WTC11 (cell line): Measurements from ENCODE around the gene CYP4A22. TPM values are rescaled to one million over a fixed set of nuclear protein-coding genes. Genes with fewer than 3 reads are reported as not detected.

ENCODE experiments used
- ATAC-seq: fragments of 200-7000 bp; cut with Tn5 transposase; 2 replicates; pipeline ENCODE4 v1.10.0; 2021; ENCODE audit warnings: mild to moderate bottlenecking, moderate library complexity
- CTCF ChIA-PET: fragments of 300-600 bp; sonication (Branson Sonifier 250); formaldehyde crosslinking; loops from one replicate; lab custom pipeline; 2021; ENCODE audit warnings: antibody characterized with exemption; lab: Charles Lee
- POLR2A ChIA-PET: fragments of 350-600 bp; sonication (Branson Sonifier 250); formaldehyde crosslinking; loops from one replicate; lab custom pipeline; 2021; ENCODE audit warnings: antibody characterized with exemption; lab: Charles Lee
- DNase-seq: peaks from one replicate; pipeline ENCODE4 v3.0.0; 2021; ENCODE audit warnings: low spot score
- H3K27ac Mint-ChIP-seq: 2 replicates; pipeline ENCODE4 v1.8.0; 2021; ENCODE audit warnings: mixed read lengths
- H3K27me3 Mint-ChIP-seq: 2 replicates; pipeline ENCODE4 v1.8.0; 2021; ENCODE audit warnings: low read depth, mild to moderate bottlenecking, moderate library complexity, mixed read lengths
- H3K36me3 Mint-ChIP-seq: 2 replicates; pipeline ENCODE4 v1.8.0; 2021; ENCODE audit warnings: mixed read lengths
- H3K4me1 Mint-ChIP-seq: 2 replicates; pipeline ENCODE4 v1.8.0; 2022; ENCODE audit warnings: mixed read lengths
- H3K4me3 Mint-ChIP-seq: 2 replicates; pipeline ENCODE4 v1.8.0; 2021; ENCODE audit warnings: mild to moderate bottlenecking, moderate library complexity, mixed read lengths
- H3K9me3 Mint-ChIP-seq: 2 replicates; pipeline ENCODE4 v1.8.0; 2021; ENCODE audit warnings: mixed read lengths
- ATF1 ChIP-seq: sonication (generic); formaldehyde crosslinking; IDR thresholded peaks from 2 replicates; pipeline ENCODE4 v1.8.1; 2023; ENCODE audit warnings: mild to moderate bottlenecking, moderate library complexity, missing genetic modification reagents
- CREB1 ChIP-seq: sonication (generic); formaldehyde crosslinking; IDR thresholded peaks from 2 replicates; pipeline ENCODE4 v1.8.0; 2023; ENCODE audit warnings: mild to moderate bottlenecking, missing genetic modification reagents
- ETV6 ChIP-seq: sonication (generic); formaldehyde crosslinking; IDR thresholded peaks from 2 replicates; pipeline ENCODE4 v1.8.1; 2022; ENCODE audit warnings: mild to moderate bottlenecking, missing genetic modification reagents
- FOXJ3 ChIP-seq: sonication (generic); formaldehyde crosslinking; IDR thresholded peaks from 2 replicates; pipeline ENCODE4 v1.9.0; 2021; ENCODE audit warnings: missing genetic modification reagents, mild to moderate bottlenecking, borderline replicate concordance
- FOXP1 ChIP-seq: sonication (generic); formaldehyde crosslinking; IDR thresholded peaks from 2 replicates; pipeline ENCODE4 v1.8.0; 2022; ENCODE audit warnings: missing genetic modification reagents, mild to moderate bottlenecking, moderate library complexity, borderline replicate concordance
- GABPB1 ChIP-seq: sonication (generic); formaldehyde crosslinking; IDR thresholded peaks from 2 replicates; pipeline ENCODE4 v1.8.1; 2023; ENCODE audit warnings: mild to moderate bottlenecking, missing genetic modification reagents
- GTF2I ChIP-seq: fragments of 250-450 bp; sonication (Bioruptor Pico); conservative IDR thresholded peaks from 2 replicates; pipeline ENCODE4 v1.4.0; 2021; ENCODE audit warnings: mild to moderate bottlenecking
- NFATC4 ChIP-seq: fragments of 250-450 bp; sonication (Bioruptor Pico); IDR thresholded peaks from 2 replicates; pipeline ENCODE4 v1.9.0; 2021; ENCODE audit warnings: mild to moderate bottlenecking
- NFYB ChIP-seq: sonication (generic); formaldehyde crosslinking; conservative IDR thresholded peaks from 2 replicates; pipeline ENCODE4 v1.8.0; 2022; ENCODE audit warnings: low read depth, missing genetic modification reagents
- OVOL2 ChIP-seq: fragments of 250-450 bp; sonication (Bioruptor Pico); IDR thresholded peaks from 2 replicates; pipeline ENCODE4 v1.9.0; 2021; ENCODE audit warnings: mild to moderate bottlenecking, borderline replicate concordance
- SMAD4 ChIP-seq: sonication (generic); formaldehyde crosslinking; IDR thresholded peaks from 2 replicates; pipeline ENCODE4 v1.8.0; 2022; ENCODE audit warnings: mild to moderate bottlenecking, missing genetic modification reagents
- ZNF219 ChIP-seq: sonication (generic); formaldehyde crosslinking; IDR thresholded peaks from 2 replicates; pipeline ENCODE4 v1.8.0; 2023; ENCODE audit warnings: missing genetic modification reagents, mild to moderate bottlenecking, borderline replicate concordance
- total RNA-seq: library from RNA; stranded (reverse); gene quantifications from 3 replicates; pipeline ENCODE4 v1.2.3, GENCODE V29; 2021
- TF ChIP-seq, protein P1 (sequence below): sonication (generic); formaldehyde crosslinking; IDR thresholded peaks from 2 replicates; pipeline ENCODE4 v1.8.1; 2022; ENCODE audit warnings: mild to moderate bottlenecking, missing genetic modification reagents, moderate library complexity, borderline replicate concordance
- TF ChIP-seq, protein P2 (sequence below): sonication (generic); formaldehyde crosslinking; IDR thresholded peaks from 2 replicates; pipeline ENCODE4 v1.8.1; 2023; ENCODE audit warnings: mild to moderate bottlenecking, missing genetic modification reagents, borderline replicate concordance
- TF ChIP-seq, protein P3 (sequence below): sonication (generic); formaldehyde crosslinking; IDR thresholded peaks from 2 replicates; pipeline ENCODE4 v1.8.1; 2023; ENCODE audit warnings: mild to moderate bottlenecking, missing genetic modification reagents
- TF ChIP-seq, protein P4 (sequence below): sonication (generic); formaldehyde crosslinking; IDR thresholded peaks from 2 replicates; pipeline ENCODE4 v1.8.0; 2023; ENCODE audit warnings: missing genetic modification reagents
- TF ChIP-seq, protein P5 (sequence below): sonication (generic); formaldehyde crosslinking; IDR thresholded peaks from 2 replicates; pipeline ENCODE4 v1.8.1; 2023; ENCODE audit warnings: mild to moderate bottlenecking, moderate library complexity, missing genetic modification reagents
- TF ChIP-seq, protein P6 (sequence below): sonication (generic); formaldehyde crosslinking; IDR thresholded peaks from 2 replicates; pipeline ENCODE4 v1.8.1; 2022; ENCODE audit warnings: missing genetic modification reagents, borderline replicate concordance
- TF ChIP-seq, protein P7 (sequence below): sonication (generic); formaldehyde crosslinking; IDR thresholded peaks from 2 replicates; pipeline ENCODE4 v1.8.1; 2023; ENCODE audit warnings: mild to moderate bottlenecking, missing genetic modification reagents

The CYP4A22 gene
- total RNA-seq, 1 experiment from 2014 or later = not detected

DNA sequence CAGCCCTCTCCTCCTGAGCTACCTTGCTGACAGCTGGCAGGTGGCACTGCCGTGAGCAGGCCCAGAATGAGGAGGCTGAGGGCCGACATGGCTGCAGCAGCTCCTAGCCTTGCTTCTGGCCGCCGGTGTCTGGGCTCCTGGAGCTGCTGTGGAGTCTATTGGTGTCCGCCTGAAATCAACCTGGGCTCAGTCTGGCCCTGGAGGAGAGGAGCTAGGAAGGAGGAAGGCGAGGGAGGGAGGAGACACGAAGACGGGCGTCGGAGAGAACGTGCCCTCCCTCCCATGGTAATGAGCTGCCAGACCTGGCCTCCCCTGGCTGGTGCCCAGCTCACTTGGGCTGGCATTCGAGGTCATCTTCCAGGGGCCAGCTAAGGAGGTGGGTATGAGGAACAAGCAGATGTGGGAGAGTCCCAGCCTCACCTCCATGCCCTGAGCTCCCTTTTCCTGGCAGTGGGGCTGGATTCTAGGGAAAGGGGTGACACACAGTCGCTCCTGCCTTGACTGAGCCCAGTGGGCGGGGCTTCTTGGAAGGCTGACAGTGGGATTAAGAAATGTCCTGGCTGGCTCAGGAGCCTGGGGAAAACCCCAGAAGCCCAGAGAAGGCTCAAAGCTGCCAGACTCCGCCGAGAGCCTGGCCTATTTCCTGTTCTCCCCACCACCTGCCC, 52.7 kb downstream of the CYP4A22 start, which contains the start of gene PDZK1IP1:
PDZK1IP1 (minus strand) TSS at position 193 of the 665 bp plus-strand sequence; CDS start at position 89, 104 bp downstream.
- Mint-ChIP-seq H3K27me3 (peaks cover 42% of the 10 kb centered on the region), H3K4me1 (peaks cover 37% of the 10 kb centered on the region), H3K36me3 (no peaks in the 10 kb centered on the region), H3K9me3 (no peaks in the 10 kb centered on the region), H3K4me3 (no peak within 1 kb of the TSS), H3K27ac (no peak within 1 kb of the TSS)
- ChIA-PET CTCF (interaction anchor here (0.9 to 7.3 kb wide), 7 partner anchors 10 to 565 kb away, joined by 3 to 152 read pairs (median 3); partner anchors contain the start of gene FOXD2), POLR2A (interaction anchor here (1.3 kb wide), 1 partner anchor 11 kb away, joined by 3 read pairs; no protein-coding TSS in a partner anchor)
- peak; percentile 34 for DNase-seq
- ATAC-seq = peak; percentile 8
- TF ChIP-seq, protein P1, sequence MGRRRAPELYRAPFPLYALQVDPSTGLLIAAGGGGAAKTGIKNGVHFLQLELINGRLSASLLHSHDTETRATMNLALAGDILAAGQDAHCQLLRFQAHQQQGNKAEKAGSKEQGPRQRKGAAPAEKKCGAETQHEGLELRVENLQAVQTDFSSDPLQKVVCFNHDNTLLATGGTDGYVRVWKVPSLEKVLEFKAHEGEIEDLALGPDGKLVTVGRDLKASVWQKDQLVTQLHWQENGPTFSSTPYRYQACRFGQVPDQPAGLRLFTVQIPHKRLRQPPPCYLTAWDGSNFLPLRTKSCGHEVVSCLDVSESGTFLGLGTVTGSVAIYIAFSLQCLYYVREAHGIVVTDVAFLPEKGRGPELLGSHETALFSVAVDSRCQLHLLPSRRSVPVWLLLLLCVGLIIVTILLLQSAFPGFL = no peak
- no peak for TF ChIP-seq NFATC4
- TF ChIP-seq, protein P2, sequence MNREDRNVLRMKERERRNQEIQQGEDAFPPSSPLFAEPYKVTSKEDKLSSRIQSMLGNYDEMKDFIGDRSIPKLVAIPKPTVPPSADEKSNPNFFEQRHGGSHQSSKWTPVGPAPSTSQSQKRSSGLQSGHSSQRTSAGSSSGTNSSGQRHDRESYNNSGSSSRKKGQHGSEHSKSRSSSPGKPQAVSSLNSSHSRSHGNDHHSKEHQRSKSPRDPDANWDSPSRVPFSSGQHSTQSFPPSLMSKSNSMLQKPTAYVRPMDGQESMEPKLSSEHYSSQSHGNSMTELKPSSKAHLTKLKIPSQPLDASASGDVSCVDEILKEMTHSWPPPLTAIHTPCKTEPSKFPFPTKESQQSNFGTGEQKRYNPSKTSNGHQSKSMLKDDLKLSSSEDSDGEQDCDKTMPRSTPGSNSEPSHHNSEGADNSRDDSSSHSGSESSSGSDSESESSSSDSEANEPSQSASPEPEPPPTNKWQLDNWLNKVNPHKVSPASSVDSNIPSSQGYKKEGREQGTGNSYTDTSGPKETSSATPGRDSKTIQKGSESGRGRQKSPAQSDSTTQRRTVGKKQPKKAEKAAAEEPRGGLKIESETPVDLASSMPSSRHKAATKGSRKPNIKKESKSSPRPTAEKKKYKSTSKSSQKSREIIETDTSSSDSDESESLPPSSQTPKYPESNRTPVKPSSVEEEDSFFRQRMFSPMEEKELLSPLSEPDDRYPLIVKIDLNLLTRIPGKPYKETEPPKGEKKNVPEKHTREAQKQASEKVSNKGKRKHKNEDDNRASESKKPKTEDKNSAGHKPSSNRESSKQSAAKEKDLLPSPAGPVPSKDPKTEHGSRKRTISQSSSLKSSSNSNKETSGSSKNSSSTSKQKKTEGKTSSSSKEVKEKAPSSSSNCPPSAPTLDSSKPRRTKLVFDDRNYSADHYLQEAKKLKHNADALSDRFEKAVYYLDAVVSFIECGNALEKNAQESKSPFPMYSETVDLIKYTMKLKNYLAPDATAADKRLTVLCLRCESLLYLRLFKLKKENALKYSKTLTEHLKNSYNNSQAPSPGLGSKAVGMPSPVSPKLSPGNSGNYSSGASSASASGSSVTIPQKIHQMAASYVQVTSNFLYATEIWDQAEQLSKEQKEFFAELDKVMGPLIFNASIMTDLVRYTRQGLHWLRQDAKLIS (CRISPR knock-in tag) = no peak
- TF ChIP-seq GABPB1 = no peak
- TF ChIP-seq, protein P3, sequence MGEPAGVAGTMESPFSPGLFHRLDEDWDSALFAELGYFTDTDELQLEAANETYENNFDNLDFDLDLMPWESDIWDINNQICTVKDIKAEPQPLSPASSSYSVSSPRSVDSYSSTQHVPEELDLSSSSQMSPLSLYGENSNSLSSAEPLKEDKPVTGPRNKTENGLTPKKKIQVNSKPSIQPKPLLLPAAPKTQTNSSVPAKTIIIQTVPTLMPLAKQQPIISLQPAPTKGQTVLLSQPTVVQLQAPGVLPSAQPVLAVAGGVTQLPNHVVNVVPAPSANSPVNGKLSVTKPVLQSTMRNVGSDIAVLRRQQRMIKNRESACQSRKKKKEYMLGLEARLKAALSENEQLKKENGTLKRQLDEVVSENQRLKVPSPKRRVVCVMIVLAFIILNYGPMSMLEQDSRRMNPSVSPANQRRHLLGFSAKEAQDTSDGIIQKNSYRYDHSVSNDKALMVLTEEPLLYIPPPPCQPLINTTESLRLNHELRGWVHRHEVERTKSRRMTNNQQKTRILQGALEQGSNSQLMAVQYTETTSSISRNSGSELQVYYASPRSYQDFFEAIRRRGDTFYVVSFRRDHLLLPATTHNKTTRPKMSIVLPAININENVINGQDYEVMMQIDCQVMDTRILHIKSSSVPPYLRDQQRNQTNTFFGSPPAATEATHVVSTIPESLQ = no peak
- no peak for TF ChIP-seq ZNF219 (CRISPR knock-in tag)
- no peak for TF ChIP-seq FOXJ3 (CRISPR knock-in tag)
- no peak for TF ChIP-seq NFYB
- no peak for TF ChIP-seq OVOL2 (CRISPR knock-in tag)
- no peak for TF ChIP-seq ETV6 (CRISPR knock-in tag)
- TF ChIP-seq FOXP1 (CRISPR knock-in tag) = no peak
- TF ChIP-seq, protein P4, sequence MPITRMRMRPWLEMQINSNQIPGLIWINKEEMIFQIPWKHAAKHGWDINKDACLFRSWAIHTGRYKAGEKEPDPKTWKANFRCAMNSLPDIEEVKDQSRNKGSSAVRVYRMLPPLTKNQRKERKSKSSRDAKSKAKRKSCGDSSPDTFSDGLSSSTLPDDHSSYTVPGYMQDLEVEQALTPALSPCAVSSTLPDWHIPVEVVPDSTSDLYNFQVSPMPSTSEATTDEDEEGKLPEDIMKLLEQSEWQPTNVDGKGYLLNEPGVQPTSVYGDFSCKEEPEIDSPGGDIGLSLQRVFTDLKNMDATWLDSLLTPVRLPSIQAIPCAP (CRISPR knock-in tag) = no peak
- no peak for TF ChIP-seq CREB1 (CRISPR knock-in tag)
- TF ChIP-seq ATF1 (CRISPR knock-in tag) = no peak
- no peak for TF ChIP-seq GTF2I (CRISPR knock-in tag)
- TF ChIP-seq, protein P5, sequence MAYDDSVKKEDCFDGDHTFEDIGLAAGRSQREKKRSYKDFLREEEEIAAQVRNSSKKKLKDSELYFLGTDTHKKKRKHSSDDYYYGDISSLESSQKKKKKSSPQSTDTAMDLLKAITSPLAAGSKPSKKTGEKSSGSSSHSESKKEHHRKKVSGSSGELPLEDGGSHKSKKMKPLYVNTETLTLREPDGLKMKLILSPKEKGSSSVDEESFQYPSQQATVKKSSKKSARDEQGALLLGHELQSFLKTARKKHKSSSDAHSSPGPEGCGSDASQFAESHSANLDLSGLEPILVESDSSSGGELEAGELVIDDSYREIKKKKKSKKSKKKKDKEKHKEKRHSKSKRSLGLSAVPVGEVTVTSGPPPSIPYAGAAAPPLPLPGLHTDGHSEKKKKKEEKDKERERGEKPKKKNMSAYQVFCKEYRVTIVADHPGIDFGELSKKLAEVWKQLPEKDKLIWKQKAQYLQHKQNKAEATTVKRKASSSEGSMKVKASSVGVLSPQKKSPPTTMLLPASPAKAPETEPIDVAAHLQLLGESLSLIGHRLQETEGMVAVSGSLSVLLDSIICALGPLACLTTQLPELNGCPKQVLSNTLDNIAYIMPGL (CRISPR knock-in tag) = no peak
- TF ChIP-seq, protein P6, sequence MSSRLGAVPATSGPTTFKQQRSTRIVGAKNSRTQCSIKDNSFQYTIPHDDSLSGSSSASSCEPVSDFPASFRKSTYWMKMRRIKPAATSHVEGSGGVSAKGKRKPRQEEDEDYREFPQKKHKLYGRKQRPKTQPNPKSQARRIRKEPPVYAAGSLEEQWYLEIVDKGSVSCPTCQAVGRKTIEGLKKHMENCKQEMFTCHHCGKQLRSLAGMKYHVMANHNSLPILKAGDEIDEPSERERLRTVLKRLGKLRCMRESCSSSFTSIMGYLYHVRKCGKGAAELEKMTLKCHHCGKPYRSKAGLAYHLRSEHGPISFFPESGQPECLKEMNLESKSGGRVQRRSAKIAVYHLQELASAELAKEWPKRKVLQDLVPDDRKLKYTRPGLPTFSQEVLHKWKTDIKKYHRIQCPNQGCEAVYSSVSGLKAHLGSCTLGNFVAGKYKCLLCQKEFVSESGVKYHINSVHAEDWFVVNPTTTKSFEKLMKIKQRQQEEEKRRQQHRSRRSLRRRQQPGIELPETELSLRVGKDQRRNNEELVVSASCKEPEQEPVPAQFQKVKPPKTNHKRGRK (CRISPR knock-in tag) = no peak
- TF ChIP-seq, protein P7, sequence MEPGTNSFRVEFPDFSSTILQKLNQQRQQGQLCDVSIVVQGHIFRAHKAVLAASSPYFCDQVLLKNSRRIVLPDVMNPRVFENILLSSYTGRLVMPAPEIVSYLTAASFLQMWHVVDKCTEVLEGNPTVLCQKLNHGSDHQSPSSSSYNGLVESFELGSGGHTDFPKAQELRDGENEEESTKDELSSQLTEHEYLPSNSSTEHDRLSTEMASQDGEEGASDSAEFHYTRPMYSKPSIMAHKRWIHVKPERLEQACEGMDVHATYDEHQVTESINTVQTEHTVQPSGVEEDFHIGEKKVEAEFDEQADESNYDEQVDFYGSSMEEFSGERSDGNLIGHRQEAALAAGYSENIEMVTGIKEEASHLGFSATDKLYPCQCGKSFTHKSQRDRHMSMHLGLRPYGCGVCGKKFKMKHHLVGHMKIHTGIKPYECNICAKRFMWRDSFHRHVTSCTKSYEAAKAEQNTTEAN (CRISPR knock-in tag) = no peak
- no peak for TF ChIP-seq SMAD4 (CRISPR knock-in tag)
